Stimulated activated CD8-positive, alpha-beta memory T cell treated with anti-CD3 and anti-CD28 coated beads, Interleukin-7, amount 100 ng/mL, for 24 hours (primary cell): ENCODE results near the gene NTM.

ENCODE experiments used
- DNase-seq: peaks from one replicate; pipeline ENCODE4 v3.0.0-alpha.2; 2020; ENCODE audit warnings: low read depth

Gene NTM

GRCh38 chr11:131964698-131965483, 594.5 kb downstream of the NTM start:
- no peak for DNase-seq

- DNase-seq: no peak
Observed at GRCh38 chr11:131965504-131965903, 595.1 kb downstream of the NTM start.

- no peak for DNase-seq
Observed at GRCh38 chr11:131966667-131967066, 596.3 kb downstream of the NTM start.

- no peak for DNase-seq
Observed at GRCh38 chr11:131969261-131969660, 598.8 kb downstream of the NTM start.

- DNase-seq: no peak
Observed at GRCh38 chr11:131973061-131973460, 602.6 kb downstream of the NTM start.

- no peak for DNase-seq
Observed at GRCh38 chr11:131975619-131976018, 605.2 kb downstream of the NTM start.

- DNase-seq: no peak
Observed at GRCh38 chr11:131976021-131976420, 605.6 kb downstream of the NTM start.

GRCh38 chr11:131977231-131977630, 606.8 kb downstream of the NTM start:
- DNase-seq: no peak

GRCh38 chr11:131977854-131978253, 607.4 kb downstream of the NTM start:
- no peak for DNase-seq

- DNase-seq: no peak
Observed at GRCh38 chr11:131978351-131978750, 607.9 kb downstream of the NTM start.

GRCh38 chr11:131979364-131979763, 608.9 kb downstream of the NTM start:
- DNase-seq: no peak

- DNase-seq: no peak
Observed at GRCh38 chr11:131980199-131980598, 609.8 kb downstream of the NTM start.

- DNase-seq: no peak
Observed at GRCh38 chr11:131980888-131981668, 610.7 kb downstream of the NTM start.

- no peak for DNase-seq
Observed at GRCh38 chr11:131982154-131982553, 611.7 kb downstream of the NTM start.

- no peak for DNase-seq
Observed at GRCh38 chr11:131985846-131986301, 615.5 kb downstream of the NTM start.

- DNase-seq: no peak
Observed at GRCh38 chr11:131987703-131988102, 617.3 kb downstream of the NTM start.

- DNase-seq: no peak
Observed at GRCh38 chr11:131991606-131992005, 621.2 kb downstream of the NTM start.

GRCh38 chr11:131993246-131993645, 622.8 kb downstream of the NTM start:
- no peak for DNase-seq

- no peak for DNase-seq
Observed at GRCh38 chr11:131998020-131998419, 627.6 kb downstream of the NTM start.

- DNase-seq: no peak
Observed at GRCh38 chr11:131999084-131999483, 628.7 kb downstream of the NTM start.

- no peak for DNase-seq
Observed at GRCh38 chr11:131999955-132000354, 629.5 kb downstream of the NTM start.

GRCh38 chr11:132005887-132006286, 635.5 kb downstream of the NTM start:
- DNase-seq: no peak

GRCh38 chr11:132006884-132007580, 636.6 kb downstream of the NTM start:
- DNase-seq: no peak
